SK-N-MC (cell line): ENCODE measurements around the gene SIPA1L3.

Experiments used
- DNase-seq: peaks from one replicate; pipeline ENCODE4 v3.0.0-alpha.2; 2011; ENCODE audit warnings: low read depth, low spot score
- H3K27ac ChIP-seq: fragments of 200-600 bp; sonication (generic); 2 replicates; pipeline ENCODE4 v1.5.1; 2016; ENCODE audit warnings: mixed run types
- H3K36me3 ChIP-seq: fragments of 200-600 bp; sonication (generic); 2 replicates; pipeline ENCODE4 v1.6.1; 2017; ENCODE audit warnings: antibody characterized with exemption, low read length, mixed read lengths; ENCODE audit not compliant: insufficient read depth
- H3K4me3 ChIP-seq: fragments of 200-600 bp; sonication (generic); 2 replicates; pipeline ENCODE4 v1.5.1; 2016
- H3K9ac ChIP-seq: fragments of 200-600 bp; sonication (generic); 2 replicates; pipeline ENCODE4 v1.8.0; 2017; ENCODE audit warnings: mixed run types, mixed read lengths; ENCODE audit not compliant: insufficient read length
- H3K9me3 ChIP-seq: fragments of 200-600 bp; sonication (generic); 2 replicates; pipeline ENCODE4 v1.6.1; 2017; ENCODE audit warnings: low read depth, mild to moderate bottlenecking, antibody characterized with exemption, low read length, moderate library complexity, mixed read lengths
- EZH2 ChIP-seq: fragments of 200-600 bp; sonication (generic); IDR thresholded peaks from one replicate; pipeline ENCODE4 v1.6.1; 2017; ENCODE audit warnings: antibody characterized with exemption
- FOXP2 ChIP-seq: optimal IDR thresholded peaks from 2 replicates; pipeline ENCODE3; 2011; ENCODE audit warnings: mild to moderate bottlenecking, moderate library complexity; ENCODE audit not compliant: insufficient read depth; ENCODE audit errors: extremely low read length, control extremely low read depth
- POLR2AphosphoS5 ChIP-seq: IDR thresholded peaks from 2 replicates; pipeline ENCODE4 v1.6.1; 2012; ENCODE audit warnings: mild to moderate bottlenecking, low read depth, low read length, borderline replicate concordance

SIPA1L3 gene

DNA sequence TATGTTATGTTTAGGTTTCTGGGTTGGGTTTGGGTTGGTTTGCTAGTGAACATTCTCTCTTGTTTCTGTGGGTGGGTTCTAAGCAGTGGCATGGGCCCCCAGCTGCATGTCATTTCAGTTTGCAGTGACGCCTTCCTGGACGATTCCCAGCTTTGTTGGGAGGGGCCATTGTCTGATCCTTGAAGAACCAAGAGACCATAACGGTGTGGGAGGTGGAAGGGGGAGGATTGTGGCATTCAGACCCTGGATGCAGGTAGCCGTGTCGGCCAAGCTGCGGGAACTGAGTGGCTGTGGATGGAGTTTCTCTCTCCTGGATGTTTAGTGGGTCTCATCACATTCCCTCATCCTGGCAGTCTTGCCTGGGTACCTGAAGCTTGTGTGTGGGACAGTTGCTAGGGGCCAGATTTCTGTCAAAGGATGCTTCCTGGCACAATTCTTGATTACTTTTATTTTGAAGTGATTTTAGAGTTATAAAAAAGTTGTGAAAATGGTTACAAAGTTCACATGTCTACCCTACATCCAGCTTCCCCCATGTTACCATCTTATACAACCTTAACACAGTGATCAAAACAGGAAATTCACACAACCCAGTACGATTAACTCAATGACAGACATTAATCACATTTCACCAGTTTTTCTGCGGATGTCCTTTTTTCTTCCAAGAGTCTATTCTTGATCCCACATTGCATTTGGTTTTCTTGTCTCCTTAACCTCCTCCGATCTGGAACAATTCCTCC lies 123.8 kb downstream of the SIPA1L3 start:
- Histone ChIP-seq H3K4me3 (no peak overlapping the region), H3K9me3 (no peaks in the 10 kb centered on the region), H3K27ac (no peak overlapping the region), H3K9ac (no peak overlapping the region), H3K36me3 (no peaks in the 10 kb centered on the region)
- DNase-seq: no peak
- no peak for TF ChIP-seq FOXP2
- no peak for TF ChIP-seq EZH2
- no peak for TF ChIP-seq POLR2AphosphoS5

- TF ChIP-seq FOXP2: no peak
- H3K9ac ChIP-seq: no peak overlapping the region
- DNase-seq: no peak
- no peaks in the 10 kb centered on the region for H3K9me3 ChIP-seq
- H3K36me3 ChIP-seq: no peaks in the 10 kb centered on the region
- H3K4me3 ChIP-seq: no peak overlapping the region
- no peak overlapping the region for H3K27ac ChIP-seq
These were observed 124.4 kb downstream of the SIPA1L3 start for GRCh38 chr19:38031423-38031770.

GRCh38 chr19:38032151-38032550 lies 125.1 kb downstream of the SIPA1L3 start:
- Histone ChIP-seq H3K9me3 (no peaks in the 10 kb centered on the region), H3K4me3 (no peak overlapping the region), H3K36me3 (no peaks in the 10 kb centered on the region), H3K27ac (no peak overlapping the region), H3K9ac (no peak overlapping the region)
- no peak for DNase-seq
- TF ChIP-seq FOXP2 (no peak), EZH2 (no peak), POLR2AphosphoS5 (no peak)

- Histone ChIP-seq H3K4me3 (no peak overlapping the region), H3K27ac (no peak overlapping the region), H3K9ac (no peak overlapping the region), H3K9me3 (no peaks in the 10 kb centered on the region), H3K36me3 (no peaks in the 10 kb centered on the region)
- TF ChIP-seq EZH2: no peak
- TF ChIP-seq FOXP2: no peak
- TF ChIP-seq POLR2AphosphoS5: no peak
- DNase-seq: no peak
These were observed 125.9 kb downstream of the SIPA1L3 start for GRCh38 chr19:38032951-38033350.

DNA sequence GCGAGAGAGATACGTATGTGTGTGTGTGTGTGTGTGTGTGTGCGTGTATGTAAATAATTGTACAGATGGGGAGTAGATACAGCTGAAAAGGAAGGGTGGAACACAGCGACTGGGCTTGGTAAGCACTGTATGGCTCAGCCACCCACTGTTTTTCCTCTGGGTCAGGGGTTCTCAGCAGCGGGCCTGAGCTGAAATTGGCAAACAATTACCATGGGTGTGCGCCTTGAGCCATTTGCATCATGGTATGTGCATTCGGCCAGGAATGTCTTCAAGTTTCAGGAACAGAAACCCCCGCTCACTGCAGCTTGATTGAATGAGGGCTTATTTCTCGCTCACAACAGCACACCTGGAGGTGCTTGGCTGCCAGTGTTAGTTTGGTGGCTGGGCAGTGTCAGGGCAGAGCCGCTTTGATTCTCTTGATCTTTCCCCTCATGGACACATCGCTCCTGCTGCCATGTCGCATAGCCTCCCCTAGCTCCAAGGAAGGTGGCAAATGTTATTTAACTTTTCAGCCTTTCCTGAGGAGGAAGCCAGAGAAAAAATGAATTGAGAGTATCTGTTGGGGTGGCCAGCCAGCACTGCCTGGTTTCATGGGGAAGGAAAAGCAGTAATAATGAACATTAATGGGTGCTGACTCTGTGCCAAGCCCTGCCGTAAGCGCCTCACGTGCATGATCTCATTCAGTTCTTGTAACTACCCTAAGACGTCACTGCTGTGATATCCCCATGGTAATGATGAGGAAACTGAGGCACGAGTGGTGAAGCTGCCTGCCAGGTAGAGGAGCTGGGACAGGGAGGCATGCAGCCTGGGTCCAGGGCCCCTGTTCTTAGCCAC lies 126.9 kb downstream of the SIPA1L3 start:
- DNase-seq: no peak
- Histone ChIP-seq H3K27ac (no peak overlapping the region), H3K36me3 (no peaks in the 10 kb centered on the region), H3K9me3 (no peaks in the 10 kb centered on the region), H3K4me3 (no peak overlapping the region), H3K9ac (no peak overlapping the region)
- TF ChIP-seq EZH2: no peak
- TF ChIP-seq POLR2AphosphoS5: no peak
- TF ChIP-seq FOXP2: no peak

DNA sequence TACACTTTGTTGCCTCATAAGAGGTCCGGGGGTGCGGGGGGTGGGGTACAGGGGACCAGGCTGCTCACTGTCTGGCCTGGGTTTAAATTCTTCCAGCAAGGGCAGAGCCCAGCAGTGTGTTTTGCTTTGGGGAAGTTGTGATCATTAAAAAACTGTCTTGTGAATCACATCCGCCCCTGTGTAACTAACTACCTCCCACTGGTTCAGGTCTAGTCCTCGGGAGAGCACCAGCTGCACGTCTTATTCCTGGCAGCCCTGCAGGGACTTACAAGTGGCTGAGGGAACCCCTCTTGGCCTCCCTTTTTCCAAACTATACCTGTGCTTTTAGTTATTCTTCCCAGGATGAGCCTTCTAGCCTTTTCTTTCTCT lies 127.5 kb downstream of the SIPA1L3 start:
- Histone ChIP-seq H3K36me3 (no peaks in the 10 kb centered on the region), H3K4me3 (no peak overlapping the region), H3K27ac (no peak overlapping the region), H3K9me3 (no peaks in the 10 kb centered on the region), H3K9ac (no peak overlapping the region)
- TF ChIP-seq FOXP2: no peak
- TF ChIP-seq POLR2AphosphoS5: no peak
- TF ChIP-seq EZH2: no peak
- no peak for DNase-seq

DNA sequence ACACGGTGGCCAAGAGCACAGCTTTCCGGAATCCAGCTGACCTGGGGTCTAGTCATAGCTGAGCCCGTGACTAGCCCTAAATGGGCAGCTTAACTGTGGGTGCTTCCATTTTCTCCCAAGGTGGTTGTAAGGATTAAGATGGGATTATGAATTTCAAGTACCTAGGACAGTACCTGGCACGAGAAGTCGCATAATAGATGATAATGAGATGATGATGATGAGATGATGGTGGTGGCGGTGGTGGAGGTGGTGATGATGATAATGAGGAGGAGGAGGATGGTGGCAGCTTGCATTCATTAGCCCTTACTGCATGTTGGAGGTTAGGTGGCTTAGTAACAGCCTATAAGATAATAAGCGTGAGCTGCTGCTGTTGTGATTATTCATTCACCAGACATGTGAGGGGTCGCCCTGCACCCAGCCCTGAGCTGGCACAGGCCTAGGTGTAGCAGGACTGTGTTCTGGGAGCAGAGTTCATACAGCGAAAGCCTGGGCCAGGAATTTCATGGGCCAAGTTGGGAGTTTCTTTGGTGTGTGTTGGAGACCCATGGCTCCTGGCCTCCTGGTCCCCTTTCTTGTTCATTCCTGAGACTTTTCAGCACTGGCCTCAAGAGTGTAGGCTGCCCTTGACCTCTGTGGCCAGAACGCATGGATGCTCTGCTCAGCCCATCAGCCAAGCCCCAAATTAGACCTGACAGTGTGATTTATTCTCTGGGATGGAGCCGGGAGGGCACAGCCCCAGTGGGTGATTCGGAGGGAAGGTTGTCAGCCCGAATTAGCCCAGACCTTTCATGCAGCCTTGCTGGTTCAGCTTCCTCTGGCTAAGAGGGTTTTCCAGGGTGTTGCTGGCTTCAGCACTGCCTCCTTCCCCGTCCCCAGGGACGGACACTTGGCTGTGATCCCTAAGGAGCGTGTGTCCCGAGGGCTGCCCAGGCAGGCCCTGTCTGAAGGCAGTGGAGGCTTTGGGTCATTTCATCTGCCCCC lies 128.8 kb downstream of the SIPA1L3 start:
- H3K9ac ChIP-seq: no peak overlapping the region
- H3K27ac ChIP-seq: no peak overlapping the region
- no peaks in the 10 kb centered on the region for H3K36me3 ChIP-seq
- TF ChIP-seq FOXP2: no peak
- no peak for TF ChIP-seq POLR2AphosphoS5
- TF ChIP-seq EZH2: no peak
- no peak overlapping the region for H3K4me3 ChIP-seq
- no peak for DNase-seq
- H3K9me3 ChIP-seq: no peaks in the 10 kb centered on the region
